ENCODE results near the gene TTC23.

GRCh38 chr15:99265541-99266070 is 16.2 kb upstream of the TTC23 start:
- TF ChIP-seq CTCF (IDR thresholded peaks at IDR 0.05; ENCODE audit: extremely low read depth in 1 of 2, insufficient read depth in 1 of 2, low read depth in 1 of 2, low read length in 2 of 2) (no peak), POLR2A (IDR thresholded peaks at IDR 0.05; ENCODE audit: low read depth, low read length) (no peak)

Data from endothelial cell of umbilical vein (primary cell).